ENCODE data around the gene FBXW12. TPM values are rescaled to one million over a fixed set of nuclear protein-coding genes. Genes with fewer than 3 reads are reported as not detected.
"Not testable (repeated sequence)": the region's sequence is repeated elsewhere in the genome, so short reads cannot be mapped to it uniquely, and the experiment has no call there.

Gene FBXW12
- total RNA-seq, 1 experiment from 2014 or later, result not detected

DNA sequence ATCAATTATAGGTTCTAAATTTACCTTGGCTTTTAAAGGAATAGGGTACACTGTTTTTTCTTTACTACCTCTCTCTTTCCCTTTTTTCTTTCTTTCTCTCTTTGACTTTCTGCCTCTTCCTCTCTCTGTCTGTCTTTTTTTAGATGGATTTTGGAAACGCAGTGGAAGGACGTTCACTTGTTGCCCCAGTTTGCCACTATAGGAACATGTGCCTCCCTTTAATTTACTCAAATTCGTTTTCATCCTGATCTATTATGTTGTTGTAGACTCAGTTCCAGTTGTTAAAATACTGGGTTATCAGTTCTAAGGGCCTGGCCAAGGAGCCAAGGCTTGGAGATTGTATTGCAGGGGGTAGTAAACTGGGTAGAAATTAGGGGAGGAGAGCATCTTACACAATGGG lies 37.4 kb upstream of the FBXW12 start:
- ATAC-seq, result no peak
- Histone ChIP-seq H3K9ac (ENCODE audit: low read length) (no peak overlapping the region), H3K9me3 (ENCODE audit: control insufficient read depth in 1 of 2, insufficient read depth in 1 of 2, low read depth in 1 of 2, low read length in 2 of 2) (no peaks in the 10 kb centered on the region), H3K4me2 (ENCODE audit: low read length) (no peak overlapping the region), H3K27ac (ENCODE audit: low read depth, low read length) (no peak overlapping the region), H2AFZ (ENCODE audit: low read depth, low read length, poor library complexity, severe bottlenecking) (no peak overlapping the region), H3K36me3 (ENCODE audit: control insufficient read depth in 1 of 2, insufficient read depth in 2 of 2, low read length in 2 of 2) (no peaks in the 10 kb centered on the region), H3K27me3 (ENCODE audit: insufficient read depth, low read length) (0 out of 2 replicates have a peak, but pooled peaks cover 4% of the 10 kb centered on the region), H3K4me3 (replicated peaks in 1 of 2; ENCODE audit: low read depth in 1 of 2, low read length in 2 of 2) (no peak overlapping the region), H4K20me1 (ENCODE audit: insufficient read depth) (no peaks in the 10 kb centered on the region), H3K4me1 (ENCODE audit: control insufficient read depth in 1 of 2, insufficient read depth in 2 of 2, low read length in 2 of 2) (peaks cover 0 to 9% of the 10 kb centered on the region in 2 experiments; a peak in 2 of 4 replicates), H3K79me2 (ENCODE audit: insufficient read depth, low read length) (no peaks in the 10 kb centered on the region), H3K9me2 (ENCODE audit: insufficient read depth) (no peaks in the 10 kb centered on the region; the same call in 1 of the 2 replicates)
- no peak for DNase-seq (ENCODE audit: low read depth, low spot score)
- TF ChIP-seq RAD21 (IDR thresholded peaks at IDR 0.05; ENCODE audit: low read depth), result no peak
- TF ChIP-seq EZH2 (IDR thresholded peaks at IDR 0.05), result no peak
- TF ChIP-seq ELF1 (IDR thresholded peaks at IDR 0.05; ENCODE audit: borderline replicate concordance, low read depth), result no peak
- TF ChIP-seq SIN3A (IDR thresholded peaks at IDR 0.05; ENCODE audit: low read depth), result no peak
- TF ChIP-seq ZFX (IDR thresholded peaks at IDR 0.05), result no peak
- no peak for TF ChIP-seq TCF7L2 (IDR thresholded peaks at IDR 0.05; ENCODE audit: borderline replicate concordance, extremely low read depth, insufficient read depth, insufficient read length)
- TF ChIP-seq POLR2AphosphoS5 (IDR thresholded peaks at IDR 0.05; ENCODE audit: low read depth, low read length), result no peak
- no peak for TF ChIP-seq CBX3 (IDR thresholded peaks at IDR 0.05; ENCODE audit: low read depth)
- TF ChIP-seq YY1 (IDR thresholded peaks at IDR 0.05; ENCODE audit: extremely low read depth, insufficient replicate concordance, low read depth, low read length), result no peak
- TF ChIP-seq, protein P1, sequence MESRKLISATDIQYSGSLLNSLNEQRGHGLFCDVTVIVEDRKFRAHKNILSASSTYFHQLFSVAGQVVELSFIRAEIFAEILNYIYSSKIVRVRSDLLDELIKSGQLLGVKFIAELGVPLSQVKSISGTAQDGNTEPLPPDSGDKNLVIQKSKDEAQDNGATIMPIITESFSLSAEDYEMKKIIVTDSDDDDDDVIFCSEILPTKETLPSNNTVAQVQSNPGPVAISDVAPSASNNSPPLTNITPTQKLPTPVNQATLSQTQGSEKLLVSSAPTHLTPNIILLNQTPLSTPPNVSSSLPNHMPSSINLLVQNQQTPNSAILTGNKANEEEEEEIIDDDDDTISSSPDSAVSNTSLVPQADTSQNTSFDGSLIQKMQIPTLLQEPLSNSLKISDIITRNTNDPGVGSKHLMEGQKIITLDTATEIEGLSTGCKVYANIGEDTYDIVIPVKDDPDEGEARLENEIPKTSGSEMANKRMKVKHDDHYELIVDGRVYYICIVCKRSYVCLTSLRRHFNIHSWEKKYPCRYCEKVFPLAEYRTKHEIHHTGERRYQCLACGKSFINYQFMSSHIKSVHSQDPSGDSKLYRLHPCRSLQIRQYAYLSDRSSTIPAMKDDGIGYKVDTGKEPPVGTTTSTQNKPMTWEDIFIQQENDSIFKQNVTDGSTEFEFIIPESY (IDR thresholded peaks at IDR 0.05; ENCODE audit: extremely low read depth, insufficient replicate concordance, low read length), result no peak
- no peak for TF ChIP-seq EZH2phosphoT487 (IDR thresholded peaks at IDR 0.05; ENCODE audit: borderline replicate concordance)
- TF ChIP-seq, protein P2, sequence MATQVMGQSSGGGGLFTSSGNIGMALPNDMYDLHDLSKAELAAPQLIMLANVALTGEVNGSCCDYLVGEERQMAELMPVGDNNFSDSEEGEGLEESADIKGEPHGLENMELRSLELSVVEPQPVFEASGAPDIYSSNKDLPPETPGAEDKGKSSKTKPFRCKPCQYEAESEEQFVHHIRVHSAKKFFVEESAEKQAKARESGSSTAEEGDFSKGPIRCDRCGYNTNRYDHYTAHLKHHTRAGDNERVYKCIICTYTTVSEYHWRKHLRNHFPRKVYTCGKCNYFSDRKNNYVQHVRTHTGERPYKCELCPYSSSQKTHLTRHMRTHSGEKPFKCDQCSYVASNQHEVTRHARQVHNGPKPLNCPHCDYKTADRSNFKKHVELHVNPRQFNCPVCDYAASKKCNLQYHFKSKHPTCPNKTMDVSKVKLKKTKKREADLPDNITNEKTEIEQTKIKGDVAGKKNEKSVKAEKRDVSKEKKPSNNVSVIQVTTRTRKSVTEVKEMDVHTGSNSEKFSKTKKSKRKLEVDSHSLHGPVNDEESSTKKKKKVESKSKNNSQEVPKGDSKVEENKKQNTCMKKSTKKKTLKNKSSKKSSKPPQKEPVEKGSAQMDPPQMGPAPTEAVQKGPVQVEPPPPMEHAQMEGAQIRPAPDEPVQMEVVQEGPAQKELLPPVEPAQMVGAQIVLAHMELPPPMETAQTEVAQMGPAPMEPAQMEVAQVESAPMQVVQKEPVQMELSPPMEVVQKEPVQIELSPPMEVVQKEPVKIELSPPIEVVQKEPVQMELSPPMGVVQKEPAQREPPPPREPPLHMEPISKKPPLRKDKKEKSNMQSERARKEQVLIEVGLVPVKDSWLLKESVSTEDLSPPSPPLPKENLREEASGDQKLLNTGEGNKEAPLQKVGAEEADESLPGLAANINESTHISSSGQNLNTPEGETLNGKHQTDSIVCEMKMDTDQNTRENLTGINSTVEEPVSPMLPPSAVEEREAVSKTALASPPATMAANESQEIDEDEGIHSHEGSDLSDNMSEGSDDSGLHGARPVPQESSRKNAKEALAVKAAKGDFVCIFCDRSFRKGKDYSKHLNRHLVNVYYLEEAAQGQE (IDR thresholded peaks at IDR 0.05; ENCODE audit: low read depth), result no peak
- TF ChIP-seq SP1 (IDR thresholded peaks at IDR 0.05; ENCODE audit: low read depth), result no peak
- TF ChIP-seq JUND (IDR thresholded peaks at IDR 0.05), result no peak
- TF ChIP-seq EGR1 (IDR thresholded peaks at IDR 0.05; ENCODE audit: low read depth), result no peak
- TF ChIP-seq FOSL1 (IDR thresholded peaks at IDR 0.05; ENCODE audit: low read depth), result no peak
- TF ChIP-seq CEBPB (IDR thresholded peaks at IDR 0.05; ENCODE audit: low read depth), result no peak
- no peak for TF ChIP-seq SRF (IDR thresholded peaks at IDR 0.05; ENCODE audit: low read depth)
- CTCF ChIA-PET, result no interaction called here
- no TSS peak for BruUV-seq (replicated peaks)
- intact Hi-C loops (cut with micrococcal nuclease), result no loop called here
- RAD21 ChIA-PET (ENCODE audit: low non-redundant PET in 1 of 2, low total read pairs in 2 of 2, uncharacterized antibody in 2 of 2, unreplicated experiment in 2 of 2), result no interaction called here
- POLR2A ChIA-PET, result no interaction called here

DNA sequence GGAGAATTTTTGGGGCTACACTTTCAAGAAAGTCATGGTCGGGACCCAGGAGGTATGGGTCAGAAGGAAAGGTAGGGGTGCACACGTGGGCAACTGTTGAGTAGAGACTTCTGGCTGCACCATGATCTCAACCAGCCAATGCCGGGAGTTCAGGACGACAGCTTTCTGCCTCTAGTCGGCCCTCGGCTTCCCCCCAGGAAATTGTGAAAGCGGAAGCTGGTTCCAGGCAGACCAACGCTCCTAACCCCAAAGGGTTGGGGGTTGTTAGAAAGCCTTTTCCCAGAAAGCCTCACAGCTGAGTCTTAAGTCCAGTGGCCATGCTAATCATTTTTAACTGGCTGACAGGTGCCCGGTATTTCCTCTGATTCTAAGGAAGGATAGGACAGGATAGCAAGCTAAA lies 36.7 kb upstream of the FBXW12 start:
- H3K9me3 ChIP-seq (ENCODE audit: control insufficient read depth in 1 of 2, insufficient read depth in 1 of 2, low read depth in 1 of 2, low read length in 2 of 2); POLR2A ChIA-PET; H3K79me2 ChIP-seq (ENCODE audit: insufficient read depth, low read length); H3K4me1 ChIP-seq (ENCODE audit: control insufficient read depth in 1 of 2, insufficient read depth in 2 of 2, low read length in 2 of 2); H3K27ac ChIP-seq (ENCODE audit: low read depth, low read length); H3K27me3 ChIP-seq (ENCODE audit: insufficient read depth, low read length); BruUV-seq (replicated peaks); H3K36me3 ChIP-seq (ENCODE audit: control insufficient read depth in 1 of 2, insufficient read depth in 2 of 2, low read length in 2 of 2); RAD21 ChIA-PET (ENCODE audit: low non-redundant PET in 1 of 2, low total read pairs in 2 of 2, uncharacterized antibody in 2 of 2, unreplicated experiment in 2 of 2); DNase-seq (ENCODE audit: low read depth, low spot score); H2AFZ ChIP-seq (ENCODE audit: low read depth, low read length, poor library complexity, severe bottlenecking); H3K9me2 ChIP-seq (ENCODE audit: insufficient read depth); H4K20me1 ChIP-seq (ENCODE audit: insufficient read depth); H3K4me2 ChIP-seq (ENCODE audit: low read length); CTCF ChIA-PET; H3K9ac ChIP-seq (ENCODE audit: low read length); intact Hi-C loops (cut with micrococcal nuclease); H3K4me3 ChIP-seq (replicated peaks in 1 of 2; ENCODE audit: low read depth in 1 of 2, low read length in 2 of 2); ATAC-seq: not testable (repeated sequence)

Data from HCT116 (cell line).